HEK293 (cell line): ENCODE data around the gene TMEM50B.
A peak's percentile ranks its signal among the peaks of the same experiment; 100 is the strongest.

Source experiments
- CTCF ChIA-PET: fragments of 350-600 bp; formaldehyde crosslinking; extraction: SDS; loops from one replicate; lab custom pipeline; 2021; ENCODE audit warnings: antibody characterized with exemption; lab: Yijun Ruan, JAX
- POLR2A ChIA-PET: fragments of 300-600 bp; formaldehyde crosslinking; extraction: SDS; loops from one replicate; lab custom pipeline; 2020; ENCODE audit warnings: antibody characterized with exemption, inconsistent platforms; lab: Yijun Ruan, JAX
- H3K27ac ChIP-seq: fragments of 200-500 bp; sonication (Bioruptor generic); 2 replicates; pipeline ENCODE4 v1.5.1; 2014; ENCODE audit warnings: low read depth, low read length, control low read depth, inconsistent platforms; ENCODE audit errors: extremely low read depth
- H3K36me3 ChIP-seq, 2 experiments: fragments of 200-500 bp in 1 of 2; sonication (Bioruptor generic) in 1 of 2; 1 replicate in 1 of 2; 2 replicates in 1 of 2; pipeline ENCODE4 v1.5.1; 2014 to 2017; ENCODE audit warnings: inconsistent platforms in 2 of 2, low read length in 2 of 2; ENCODE audit not compliant: control insufficient read depth in 2 of 2, insufficient read depth in 1 of 2
- H3K4me1 ChIP-seq: fragments of 200-500 bp; sonication (Bioruptor generic); 2 replicates; pipeline ENCODE4 v1.5.1; 2014; ENCODE audit warnings: mild to moderate bottlenecking, low read length, inconsistent platforms; ENCODE audit not compliant: control insufficient read depth, insufficient read depth
- H3K4me3 ChIP-seq: 2 replicates; pipeline ENCODE4 v1.5.1; 2011; ENCODE audit warnings: low read depth, mild to moderate bottlenecking, control low read depth, low read length, moderate library complexity
- H3K9me3 ChIP-seq: fragments of 200-500 bp; sonication (Bioruptor generic); 2 replicates; pipeline ENCODE4 v1.5.1; 2014; ENCODE audit warnings: low read depth, low read length, inconsistent platforms; ENCODE audit not compliant: control insufficient read depth, insufficient read depth
- EGR2 ChIP-seq: fragments of 450-650 bp; formaldehyde crosslinking; IDR thresholded peaks from 2 replicates; pipeline ENCODE4 v1.5.1; 2016; ENCODE audit warnings: low read depth, missing biosample characterization, missing genetic modification characterization
- HOXC10 ChIP-seq: sonication (generic); formaldehyde crosslinking; IDR thresholded peaks from 2 replicates; pipeline ENCODE4 v1.8.1; 2023; ENCODE audit warnings: mild to moderate bottlenecking, missing genetic modification reagents
- KLF7 ChIP-seq: fragments of 450-650 bp; formaldehyde crosslinking; IDR thresholded peaks from 2 replicates; pipeline ENCODE4 v1.5.1; 2016; ENCODE audit warnings: missing biosample characterization, missing genetic modification characterization, borderline replicate concordance
- OSR2 ChIP-seq: fragments of 450-650 bp; formaldehyde crosslinking; IDR thresholded peaks from 2 replicates; pipeline ENCODE4 v1.5.1; 2016; ENCODE audit warnings: missing biosample characterization, missing genetic modification characterization
- PRDM1 ChIP-seq: fragments of 450-650 bp; formaldehyde crosslinking; IDR thresholded peaks from 2 replicates; pipeline ENCODE4; 2016; ENCODE audit warnings: missing biosample characterization, missing genetic modification characterization
- RBAK ChIP-seq: fragments of 450-650 bp; formaldehyde crosslinking; IDR thresholded peaks from 2 replicates; pipeline ENCODE4 v1.5.1; 2016; ENCODE audit warnings: missing biosample characterization, missing genetic modification characterization
- SP7 ChIP-seq: fragments of 450-650 bp; formaldehyde crosslinking; IDR thresholded peaks from 2 replicates; pipeline ENCODE4 v1.5.1; 2016; ENCODE audit warnings: missing biosample characterization, missing genetic modification characterization
- ZBTB48 ChIP-seq: fragments of 450-650 bp; formaldehyde crosslinking; IDR thresholded peaks from 2 replicates; pipeline ENCODE4 v1.5.1; 2016; ENCODE audit warnings: missing biosample characterization, missing genetic modification characterization
- ZBTB7A ChIP-seq: fragments of 450-650 bp; formaldehyde crosslinking; IDR thresholded peaks from 2 replicates; pipeline ENCODE4 v1.5.1; 2016; ENCODE audit warnings: low read depth, missing biosample characterization, missing genetic modification characterization
- ZEB2 ChIP-seq: fragments of 450-650 bp; formaldehyde crosslinking; IDR thresholded peaks from 2 replicates; pipeline ENCODE4 v1.5.1; 2016; ENCODE audit warnings: missing biosample characterization, missing genetic modification characterization
- ZFP41 ChIP-seq: fragments of 450-650 bp; formaldehyde crosslinking; IDR thresholded peaks from 2 replicates; pipeline ENCODE4 v1.5.1; 2016; ENCODE audit warnings: missing biosample characterization, missing genetic modification characterization, borderline replicate concordance
- ZNF211 ChIP-seq: fragments of 450-650 bp; formaldehyde crosslinking; IDR thresholded peaks from 2 replicates; pipeline ENCODE4 v1.5.1; 2016; ENCODE audit warnings: low read depth, missing biosample characterization, missing genetic modification characterization
- ZNF274 ChIP-seq, 2 experiments: fragments of 200-500 bp in 1 of 2; fragments of 450-650 bp in 1 of 2; sonication (Bioruptor generic) in 1 of 2; formaldehyde crosslinking in 1 of 2; IDR thresholded peaks; 2 replicates each; pipeline versions ENCODE4 v1.5.1 to v1.6.1; 2014 to 2016; ENCODE audit warnings: borderline replicate concordance in 1 of 2, inconsistent platforms in 1 of 2, low read length in 1 of 2, missing biosample characterization in 1 of 2, missing genetic modification characterization in 1 of 2
- ZNF48 ChIP-seq: fragments of 450-650 bp; formaldehyde crosslinking; IDR thresholded peaks from 2 replicates; pipeline ENCODE4 v1.5.1; 2016; ENCODE audit warnings: missing biosample characterization, missing genetic modification characterization
- ZNF513 ChIP-seq: fragments of 450-650 bp; IDR thresholded peaks from 2 replicates; pipeline ENCODE4 v1.5.1; 2018; ENCODE audit warnings: missing biosample characterization, missing genetic modification characterization
- ZNF530 ChIP-seq: fragments of 450-650 bp; formaldehyde crosslinking; IDR thresholded peaks from 2 replicates; pipeline ENCODE4 v1.5.1; 2016; ENCODE audit warnings: low read depth, missing biosample characterization, missing genetic modification characterization
- ZNF561 ChIP-seq: fragments of 450-650 bp; IDR thresholded peaks from 2 replicates; pipeline ENCODE4 v1.5.1; 2018; ENCODE audit warnings: missing biosample characterization, missing genetic modification characterization, borderline replicate concordance
- ZNF571 ChIP-seq: fragments of 450-650 bp; formaldehyde crosslinking; IDR thresholded peaks from 2 replicates; pipeline ENCODE4 v1.5.0; 2017; ENCODE audit warnings: missing biosample characterization, missing genetic modification characterization
- ZNF707 ChIP-seq: fragments of 450-650 bp; formaldehyde crosslinking; IDR thresholded peaks from 2 replicates; pipeline ENCODE4 v1.5.1; 2016; ENCODE audit warnings: missing biosample characterization, missing genetic modification characterization
- ZNF747 ChIP-seq: fragments of 450-650 bp; formaldehyde crosslinking; IDR thresholded peaks from 2 replicates; pipeline ENCODE4 v1.5.1; 2016; ENCODE audit warnings: missing biosample characterization, missing genetic modification characterization
- ZSCAN23 ChIP-seq: fragments of 450-650 bp; formaldehyde crosslinking; IDR thresholded peaks from 2 replicates; pipeline ENCODE4 v1.5.1; 2016; ENCODE audit warnings: missing biosample characterization, missing genetic modification characterization
- ZSCAN30 ChIP-seq: fragments of 450-650 bp; IDR thresholded peaks from 2 replicates; pipeline ENCODE4 v1.5.1; 2018; ENCODE audit warnings: missing biosample characterization, mild to moderate bottlenecking, missing genetic modification characterization, moderate library complexity
- TF ChIP-seq, protein P1 (sequence below): fragments of 450-650 bp; formaldehyde crosslinking; IDR thresholded peaks from 2 replicates; pipeline ENCODE4 v1.5.1; 2016; ENCODE audit warnings: missing biosample characterization, missing genetic modification characterization
- TF ChIP-seq, protein P2 (sequence below): fragments of 450-650 bp; formaldehyde crosslinking; IDR thresholded peaks from 2 replicates; pipeline ENCODE4 v1.5.1; 2017; ENCODE audit warnings: missing biosample characterization, mild to moderate bottlenecking, missing genetic modification characterization, moderate library complexity

Gene TMEM50B

DNA sequence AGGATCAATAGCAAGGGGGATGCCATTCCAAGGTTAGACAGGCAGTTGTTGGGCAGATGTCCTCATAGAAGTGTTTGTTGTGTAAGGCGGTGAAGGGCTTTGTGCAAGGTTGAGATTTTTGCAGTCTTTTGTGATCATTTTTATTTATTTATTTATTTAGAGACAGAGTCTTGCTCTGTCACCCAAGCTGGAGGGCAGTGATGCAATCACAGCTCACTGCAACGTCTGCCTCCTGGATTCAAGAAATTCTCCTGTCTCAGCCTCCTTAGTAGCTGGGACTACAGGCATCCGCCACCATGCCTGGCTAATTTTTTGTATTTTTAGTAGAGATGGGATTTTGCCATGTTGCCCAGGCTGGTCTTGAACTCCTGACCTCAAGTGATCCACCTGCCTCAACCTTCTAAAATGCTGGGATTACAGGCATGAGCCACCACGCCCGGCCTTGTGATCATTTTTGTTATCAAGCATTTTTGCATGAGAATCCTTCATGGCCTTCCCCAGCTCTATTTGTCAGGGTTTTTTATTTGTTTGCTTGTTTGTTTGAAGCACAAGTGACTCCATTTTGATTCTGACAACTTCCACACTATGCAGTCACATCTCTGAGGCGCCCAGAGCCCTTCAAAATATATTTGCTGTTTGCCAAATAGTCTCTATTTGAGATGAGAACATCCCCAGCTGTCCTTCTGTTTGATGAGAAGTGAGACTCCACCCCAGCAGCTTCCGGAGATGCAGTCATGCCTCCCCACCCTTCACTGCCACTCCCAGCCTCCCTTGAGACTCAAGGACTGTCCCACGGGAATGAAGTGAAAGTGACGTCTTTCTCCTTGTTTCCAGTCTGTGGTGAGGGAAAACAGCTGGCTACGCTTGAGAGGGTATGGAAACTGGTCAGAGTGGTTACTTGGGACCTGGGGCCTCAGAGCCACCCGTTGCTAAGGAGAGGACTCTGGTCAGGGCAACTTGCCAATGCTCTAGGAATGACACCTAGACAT lies 38.0 kb downstream of the TMEM50B start (continued):
- TF ChIP-seq RBAK, result no peak
- 0 out of 2 replicates have a peak, but pooled peaks have one; percentile 83 for TF ChIP-seq KLF7
- no peak for TF ChIP-seq ZNF530
- TF ChIP-seq ZSCAN23 (tag by site-specific recombination), result peak; percentile 75; the same call in 1 of the 2 replicates
- no peak for TF ChIP-seq ZNF48 (tag by site-specific recombination)
- peak; percentile 98 for TF ChIP-seq OSR2 (tag by site-specific recombination)
- TF ChIP-seq, protein P1, sequence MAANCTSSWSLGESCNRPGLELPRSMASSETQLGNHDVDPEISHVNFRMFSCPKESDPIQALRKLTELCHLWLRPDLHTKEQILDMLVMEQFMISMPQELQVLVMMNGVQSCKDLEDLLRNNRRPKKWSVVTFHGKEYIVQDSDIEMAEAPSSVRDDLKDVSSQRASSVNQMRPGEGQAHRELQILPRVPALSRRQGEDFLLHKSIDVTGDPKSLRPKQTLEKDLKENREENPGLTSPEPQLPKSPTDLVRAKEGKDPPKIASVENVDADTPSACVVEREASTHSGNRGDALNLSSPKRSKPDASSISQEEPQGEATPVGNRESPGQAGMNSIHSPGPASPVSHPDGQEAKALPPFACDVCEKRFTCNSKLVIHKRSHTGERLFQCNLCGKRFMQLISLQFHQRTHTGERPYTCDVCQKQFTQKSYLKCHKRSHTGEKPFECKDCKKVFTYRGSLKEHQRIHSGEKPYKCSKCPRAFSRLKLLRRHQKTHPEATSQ (tag by site-specific recombination), result no peak
- TF ChIP-seq ZBTB7A (tag by site-specific recombination), result no peak
- peak; percentile 90 for TF ChIP-seq ZEB2 (tag by site-specific recombination)
- TF ChIP-seq ZNF211, result no peak
- TF ChIP-seq ZFP41 (tag by site-specific recombination), result no peak
- no peak for TF ChIP-seq ZSCAN30 (tag by site-specific recombination)

- POLR2A ChIA-PET, result no interaction called here
- Histone ChIP-seq H3K4me3 (no peak overlapping the region), H3K9me3 (no peaks in the 10 kb centered on the region), H3K27ac (no peak overlapping the region), H3K36me3 (peaks cover 54 to 58% of the 10 kb centered on the region in 2 experiments), H3K4me1 (peaks cover under 1% of the 10 kb centered on the region; the same call in 1 of the 2 replicates)
- TF ChIP-seq, protein P2, sequence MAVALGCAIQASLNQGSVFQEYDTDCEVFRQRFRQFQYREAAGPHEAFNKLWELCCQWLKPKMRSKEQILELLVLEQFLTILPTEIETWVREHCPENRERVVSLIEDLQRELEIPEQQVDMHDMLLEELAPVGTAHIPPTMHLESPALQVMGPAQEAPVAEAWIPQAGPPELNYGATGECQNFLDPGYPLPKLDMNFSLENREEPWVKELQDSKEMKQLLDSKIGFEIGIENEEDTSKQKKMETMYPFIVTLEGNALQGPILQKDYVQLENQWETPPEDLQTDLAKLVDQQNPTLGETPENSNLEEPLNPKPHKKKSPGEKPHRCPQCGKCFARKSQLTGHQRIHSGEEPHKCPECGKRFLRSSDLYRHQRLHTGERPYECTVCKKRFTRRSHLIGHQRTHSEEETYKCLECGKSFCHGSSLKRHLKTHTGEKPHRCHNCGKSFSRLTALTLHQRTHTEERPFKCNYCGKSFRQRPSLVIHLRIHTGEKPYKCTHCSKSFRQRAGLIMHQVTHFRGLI, result peak; percentile 57; the same call in 1 of the 2 replicates
- TF ChIP-seq ZBTB48 (no peak), ZNF571 (tag by site-specific recombination) (no peak), ZNF747 (tag by site-specific recombination) (no peak)
- CTCF ChIA-PET, result interaction anchor here (1.0 to 1.4 kb wide), 2 partner anchors 9 to 75 kb away, joined by 3 to 5 read pairs; no protein-coding TSS in a partner anchor
Measured at GRCh38 chr21:33437140-33437539, 42.6 kb downstream of the TMEM50B start.

GRCh38 chr21:33434770-33435360 lies 44.9 kb downstream of the TMEM50B start:
- H3K4me3 ChIP-seq, result no peak overlapping the region
- peaks cover 73 to 77% of the 10 kb centered on the region in 2 experiments for H3K36me3 ChIP-seq
- H3K27ac ChIP-seq, result no peak overlapping the region
- POLR2A ChIA-PET, result interaction anchor here (0.5 to 2.4 kb wide), 2 partner anchors 110 to 513 kb away, joined by 3 to 10 read pairs; partner anchors contain the start of gene IFNAR1
- TF ChIP-seq PRDM1 (tag by site-specific recombination) (0 out of 2 replicates have a peak, but pooled peaks have one; percentile 60), SP7 (0 out of 2 replicates have a peak, but pooled peaks have one; percentile 32), ZNF707 (no peak), ZNF513 (no peak), ZNF274 (IDR thresholded peaks at IDR 0.05; ENCODE audit: low read length) (no peak), ZNF274 (tag by site-specific recombination; IDR thresholded peaks at IDR 0.05; ENCODE audit: borderline replicate concordance) (no peak), ZNF561 (tag by site-specific recombination) (no peak), EGR2 (no peak), HOXC10 (CRISPR knock-in tag) (no peak)
- H3K4me1 ChIP-seq, result no peaks in the 10 kb centered on the region
- H3K9me3 ChIP-seq, result no peaks in the 10 kb centered on the region
- CTCF ChIA-PET, result interaction anchor here (0.6 kb wide), 1 partner anchor 250 kb away, joined by 3 read pairs; no protein-coding TSS in a partner anchor
